Astrocyte of the spinal cord (primary cell): ENCODE measurements around the gene NELFCD.

ENCODE experiments used
- DNase-seq: peaks from one replicate; pipeline ENCODE4 v3.0.0; 2011; ENCODE audit warnings: low read depth, low spot score
- H3K4me3 ChIP-seq: 2 replicates; pipeline ENCODE4 v1.5.1; 2011; ENCODE audit warnings: low read depth, mild to moderate bottlenecking, low read length, moderate library complexity
- CTCF ChIP-seq: IDR thresholded peaks from 2 replicates; pipeline ENCODE4 v1.5.1; 2012; ENCODE audit warnings: low read depth, mild to moderate bottlenecking, low read length, inconsistent platforms
- in situ Hi-C: cut with HindIII; loops from 2 replicates; pipeline ENCODE4 v1.10.0; 2017; ENCODE audit warnings: low sequenced_read_pairs

NELFCD gene

GRCh38 chr20:59000326-59000725, 19.3 kb downstream of the NELFCD start:
- in situ Hi-C loops = no loop called here
- DNase-seq = no peak
- H3K4me3 ChIP-seq = no peak overlapping the region
- no peak for TF ChIP-seq CTCF

- in situ Hi-C loops = no loop called here
- no peak for DNase-seq
- no peak for TF ChIP-seq CTCF
- no peak overlapping the region for H3K4me3 ChIP-seq
These were observed 20.0 kb downstream of the NELFCD start for GRCh38 chr20:59001068-59001448.

GRCh38 chr20:59001449-59002171, 20.6 kb downstream of the NELFCD start:
- in situ Hi-C loops = no loop called here

GRCh38 chr20:59002388-59002787, 21.3 kb downstream of the NELFCD start:
- in situ Hi-C loops = no loop called here
- TF ChIP-seq CTCF = no peak

More at GRCh38 chr20:59001449-59002171, 20.6 kb downstream of the NELFCD start:
- TF ChIP-seq CTCF = no peak
- DNase-seq = no peak
- H3K4me3 ChIP-seq = no peak overlapping the region

GRCh38 chr20:59002874-59003399, 21.9 kb downstream of the NELFCD start:
- no peak for DNase-seq
- in situ Hi-C loops = no loop called here
- no peak for TF ChIP-seq CTCF
- H3K4me3 ChIP-seq = no peak overlapping the region

More at GRCh38 chr20:59002388-59002787, 21.3 kb downstream of the NELFCD start:
- no peak overlapping the region for H3K4me3 ChIP-seq
- DNase-seq = no peak

DNA sequence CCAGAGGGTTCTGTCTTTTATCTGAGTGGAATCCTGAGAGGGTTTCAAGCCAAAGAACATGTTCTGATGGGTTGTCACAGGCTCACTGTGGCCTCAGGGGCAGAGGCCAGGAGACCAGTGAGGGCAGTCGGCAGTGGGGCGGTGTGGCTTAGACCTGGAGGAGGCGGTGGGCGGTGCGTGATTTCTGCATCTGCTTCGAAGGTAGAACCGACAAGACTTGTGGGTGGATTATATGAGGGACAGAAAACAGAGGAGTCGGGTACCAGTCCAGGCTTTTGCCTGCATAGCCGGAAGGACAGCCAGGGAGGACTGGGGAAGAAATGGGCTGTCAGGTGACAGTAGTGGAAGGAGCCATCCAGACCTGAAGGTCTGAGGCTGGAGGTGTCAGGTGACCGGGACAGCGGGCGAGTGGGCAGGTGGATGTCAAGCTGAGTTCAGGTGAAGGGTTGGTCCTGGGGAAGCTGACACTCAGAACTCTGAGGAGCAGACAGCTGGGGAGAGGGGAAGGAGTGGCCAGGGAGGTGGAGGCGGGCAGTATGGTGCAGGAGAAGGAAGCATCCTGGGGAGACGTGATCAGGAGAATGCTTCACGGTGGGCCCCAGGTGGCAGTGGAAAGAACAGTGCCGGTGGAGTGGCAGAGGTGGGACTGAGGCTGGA, 22.9 kb downstream of the NELFCD start:
- in situ Hi-C loops = no loop called here
- DNase-seq = no peak
- TF ChIP-seq CTCF = no peak
- H3K4me3 ChIP-seq = no peak overlapping the region
